HG02759 (cell line): ENCODE data around the gene CWH43.
"Not testable (repeated sequence)": the region's sequence is repeated elsewhere in the genome, so short reads cannot be mapped to it uniquely, and the experiment has no call there.

Experiments used
- ATAC-seq: cut with Tn5 transposase; IDR thresholded peaks from one replicate; pipeline ENCODE4 v1.9.1; 2021; ENCODE audit warnings: mild to moderate bottlenecking, moderate library complexity; ENCODE audit not compliant: unreplicated experiment

Gene CWH43

DNA sequence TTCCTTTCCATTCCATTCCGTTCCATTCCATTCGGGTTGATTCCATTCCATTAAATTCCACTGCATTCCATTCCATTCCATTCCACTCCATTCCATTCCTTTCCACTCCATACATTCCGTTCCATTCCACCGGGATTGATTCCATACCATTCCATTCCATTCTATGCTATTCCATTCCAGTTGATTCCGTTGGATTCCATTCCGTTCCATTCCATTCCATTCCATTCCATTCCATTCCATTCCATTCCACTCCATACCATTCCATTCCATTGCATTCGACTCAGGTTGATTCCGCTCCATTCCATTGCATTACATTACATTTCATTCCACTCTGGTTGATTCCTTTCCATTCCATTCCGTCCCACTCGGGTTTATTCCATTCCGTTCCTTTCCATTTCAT lies 110.1 kb downstream of the CWH43 start:
- ATAC-seq: not testable (repeated sequence)

DNA sequence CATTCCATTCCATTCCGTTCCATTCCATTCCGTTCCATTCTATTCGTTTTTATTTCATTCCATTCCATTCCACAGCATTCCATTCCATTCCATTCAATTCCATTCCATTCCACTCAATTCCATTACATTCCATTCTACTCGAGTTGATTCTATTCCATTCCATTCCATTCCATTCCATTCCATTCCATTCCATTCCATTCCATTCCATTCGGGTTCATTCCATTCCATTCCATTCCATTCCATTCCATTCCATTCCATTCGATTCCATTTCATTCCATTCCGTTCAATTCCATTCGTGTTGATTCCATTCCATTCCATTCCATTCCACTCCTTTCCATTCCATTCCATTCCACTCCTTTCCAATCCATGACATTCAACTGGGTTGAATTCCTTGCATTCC lies 110.6 kb downstream of the CWH43 start:
- peak; percentile 31 for ATAC-seq

DNA sequence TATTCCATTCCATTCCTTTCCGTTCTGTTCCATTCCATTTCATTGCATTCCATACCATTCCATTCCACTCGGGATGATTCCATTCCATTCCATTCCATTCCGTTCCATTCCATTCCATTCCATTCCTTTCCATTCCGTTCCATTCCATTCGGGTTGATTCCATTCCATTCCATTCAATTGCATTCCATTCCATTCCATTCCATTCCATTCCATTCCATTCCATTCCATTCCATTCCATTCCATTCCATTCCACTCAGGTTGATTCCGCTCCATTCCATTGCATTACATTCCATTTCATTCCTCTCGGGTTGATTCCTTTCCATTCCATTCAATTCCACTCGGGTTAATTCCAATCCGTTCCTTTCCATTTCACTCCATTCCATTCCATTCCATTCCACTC lies 111.0 kb downstream of the CWH43 start:
- ATAC-seq: peak; percentile 26

DNA sequence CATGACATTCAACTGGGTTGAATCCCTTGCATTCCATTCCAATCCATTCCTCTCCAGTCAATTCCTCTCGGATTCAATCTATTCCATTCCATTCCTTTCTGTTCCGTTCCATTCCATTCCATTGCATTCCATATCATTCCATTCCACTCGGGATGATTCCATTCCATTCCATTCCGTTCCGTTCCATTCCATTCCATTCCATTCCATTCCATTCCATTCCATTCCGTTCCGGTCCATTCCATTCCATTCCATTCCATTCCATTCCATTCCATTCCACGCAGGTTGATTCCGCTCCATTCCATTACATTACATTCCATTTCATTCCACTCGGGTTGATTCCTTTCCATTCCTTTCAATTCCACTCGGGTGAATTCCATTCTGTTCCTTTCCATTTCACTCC lies 111.4 kb downstream of the CWH43 start:
- not testable (repeated sequence) for ATAC-seq

DNA sequence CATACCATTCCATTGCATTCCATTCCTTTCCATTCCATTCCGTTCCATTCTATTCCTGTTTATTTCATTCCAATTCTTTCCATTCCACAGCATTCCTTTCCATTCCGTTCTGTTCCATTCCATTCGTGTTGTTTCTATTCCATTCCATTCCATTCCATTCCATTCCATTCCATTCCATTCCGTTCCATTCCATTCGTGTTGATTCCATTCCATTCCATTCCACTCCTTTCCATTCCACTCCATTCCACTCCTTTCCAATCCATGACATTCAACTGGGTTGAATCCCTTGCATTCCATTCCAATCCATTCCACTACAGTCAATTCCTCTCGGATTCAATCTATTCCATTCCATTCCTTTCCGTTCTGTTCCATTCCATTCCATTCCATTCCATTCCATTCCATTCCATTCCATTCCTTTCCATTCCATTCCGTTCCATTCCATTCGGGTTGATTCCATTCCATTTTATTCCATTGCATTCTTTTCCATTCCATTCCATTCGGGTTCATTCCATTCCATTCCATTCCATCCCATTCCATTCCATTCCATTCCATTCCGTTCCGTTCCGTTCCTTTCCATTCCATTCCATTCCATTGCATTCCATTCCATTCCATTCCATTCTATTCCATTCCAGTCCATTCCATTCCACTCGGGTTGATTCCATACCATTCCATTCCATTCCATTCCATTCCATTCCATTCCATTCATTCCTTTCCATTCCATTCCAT lies 112.1 kb downstream of the CWH43 start:
- not testable (repeated sequence) for ATAC-seq

DNA sequence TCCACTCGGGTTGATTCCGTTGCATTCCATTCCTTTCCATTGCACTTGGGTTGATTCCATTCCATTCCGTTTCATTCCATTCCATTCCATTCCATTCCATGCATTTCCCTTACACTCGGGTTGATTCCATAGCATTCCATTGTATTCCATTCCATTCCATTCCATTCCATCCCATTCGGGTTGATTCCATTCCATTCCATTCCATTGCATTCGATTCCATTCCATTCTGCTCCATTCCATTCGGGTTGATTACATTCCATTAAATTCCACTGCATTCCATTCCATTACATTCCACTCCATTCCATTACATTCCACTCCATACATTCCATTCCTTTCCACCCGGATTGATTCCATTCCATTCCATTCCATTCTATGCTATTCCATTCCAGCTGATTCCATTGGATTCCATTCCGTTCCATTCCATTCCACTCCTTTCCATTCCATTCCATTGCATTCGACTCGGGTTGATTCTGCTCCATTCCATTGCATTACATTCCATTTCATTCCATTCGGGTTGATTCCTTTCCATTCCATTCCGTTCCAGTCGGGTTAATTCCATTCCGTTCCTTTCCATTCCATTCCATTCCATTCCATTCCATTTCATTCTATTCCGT lies 113.9 kb downstream of the CWH43 start:
- ATAC-seq: not testable (repeated sequence)

DNA sequence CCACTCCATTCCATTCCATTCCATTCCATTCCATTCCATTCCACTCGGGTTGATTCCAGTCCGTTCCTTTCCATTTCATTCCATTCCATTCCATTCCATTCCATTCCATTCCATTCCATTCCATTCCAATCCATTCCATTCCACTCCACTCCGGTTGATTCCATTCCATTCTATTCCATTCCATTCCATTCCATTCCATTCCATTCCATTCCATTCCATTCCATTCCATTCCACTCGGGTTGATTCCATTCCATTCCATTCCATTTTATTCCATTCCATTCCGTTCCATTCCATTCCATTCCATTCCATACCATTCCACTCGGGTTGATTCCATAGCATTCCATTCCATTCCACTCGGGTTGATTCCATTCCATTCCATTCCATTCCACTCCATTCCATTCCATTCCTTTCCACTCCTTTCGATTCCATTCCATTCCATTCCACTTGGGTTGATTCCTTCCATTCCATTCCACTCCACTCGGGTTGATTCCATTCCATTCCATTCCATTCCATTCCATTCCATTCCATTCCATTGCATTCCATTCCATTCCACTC lies 116.3 kb downstream of the CWH43 start:
- ATAC-seq: peak; percentile 29

DNA sequence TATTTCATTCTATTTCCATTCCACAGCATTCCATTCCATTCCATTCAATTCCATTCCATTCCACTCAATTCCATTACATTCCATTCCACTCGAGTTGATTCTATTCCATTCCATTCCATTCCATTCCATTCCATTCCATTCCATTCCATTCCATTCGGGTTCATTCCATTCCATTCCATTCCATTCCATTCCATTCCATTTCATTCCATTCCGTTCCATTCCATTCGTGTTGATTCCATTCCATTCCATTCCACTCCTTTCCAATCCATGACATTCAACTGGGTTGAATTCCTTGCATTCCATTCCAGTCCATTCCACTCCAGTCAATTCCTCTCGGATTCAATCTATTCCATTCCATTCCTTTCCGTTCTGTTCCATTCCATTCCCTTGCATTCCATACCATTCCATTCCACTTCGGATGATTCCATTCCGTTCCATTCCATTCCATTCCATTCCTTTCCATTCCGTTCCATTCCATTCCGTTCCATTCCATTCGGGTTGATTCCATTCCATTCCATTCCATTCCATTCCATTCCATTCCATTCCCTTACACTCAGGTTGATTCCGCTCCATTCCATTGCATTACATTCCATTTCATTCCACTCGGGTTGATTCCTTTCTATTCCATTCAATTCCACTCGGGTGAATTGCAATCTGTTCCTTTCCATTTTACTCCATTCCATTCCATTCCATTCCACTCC lies 117.5 kb downstream of the CWH43 start:
- peak; percentile 18 for ATAC-seq

DNA sequence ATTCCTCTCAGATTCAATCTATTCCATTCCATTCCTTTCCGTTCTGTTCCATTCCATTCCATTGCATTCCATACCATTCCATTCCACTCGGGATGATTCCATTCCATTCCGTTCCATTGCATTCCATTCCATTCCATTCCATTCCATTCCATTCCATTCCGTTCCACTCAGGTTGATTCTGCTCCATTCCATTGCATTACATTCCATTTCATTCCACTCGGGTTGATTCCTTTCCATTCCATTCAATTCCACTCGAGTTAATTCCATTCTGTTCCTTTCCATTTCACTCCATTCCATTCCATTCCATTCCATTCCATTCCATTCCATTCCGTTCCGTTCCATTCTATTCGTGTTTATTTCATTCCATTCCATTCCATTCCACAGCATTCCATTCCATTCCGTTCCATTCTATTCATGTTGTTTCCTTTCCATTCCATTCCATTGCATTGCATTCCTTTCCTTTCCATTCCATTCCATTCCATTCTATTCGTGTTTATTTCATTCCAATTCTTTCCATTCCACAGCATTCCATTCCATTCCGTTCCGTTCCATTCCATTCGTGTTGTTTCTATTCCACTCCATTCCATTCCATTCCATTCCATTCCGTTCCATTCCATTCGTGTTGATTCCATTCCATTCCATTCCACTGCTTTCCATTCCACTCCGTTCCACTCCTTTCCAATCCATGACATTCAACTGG lies 118.3 kb downstream of the CWH43 start:
- not testable (repeated sequence) for ATAC-seq

DNA sequence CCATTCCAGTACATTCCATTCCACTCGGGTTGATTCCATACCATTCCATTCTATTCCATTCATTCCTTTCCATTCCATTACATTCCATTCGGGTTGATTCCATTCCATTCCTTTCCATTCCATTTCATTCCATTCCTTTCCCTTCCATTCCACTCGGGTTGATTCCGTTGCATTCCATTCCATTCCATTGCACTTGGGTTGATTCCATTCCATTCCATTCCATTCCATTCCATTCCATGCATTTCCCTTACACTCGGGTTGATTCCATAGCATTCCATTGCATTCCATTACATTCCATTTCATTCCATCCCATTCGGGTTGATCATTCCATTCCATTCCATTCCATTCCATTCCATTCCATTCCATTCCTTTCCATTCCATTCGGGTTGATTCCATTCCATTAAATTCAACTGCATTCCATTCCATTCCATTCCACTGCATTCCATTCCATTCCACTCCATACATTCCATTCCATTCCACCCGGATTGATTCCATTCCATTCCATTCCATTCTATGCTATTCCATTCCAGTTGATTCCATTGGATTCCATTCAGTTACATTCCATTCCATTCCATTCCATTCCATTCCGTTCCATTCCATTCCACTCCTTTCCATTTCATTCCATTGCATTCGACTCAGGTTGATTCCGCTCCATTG lies 119.3 kb downstream of the CWH43 start:
- ATAC-seq: not testable (repeated sequence)

DNA sequence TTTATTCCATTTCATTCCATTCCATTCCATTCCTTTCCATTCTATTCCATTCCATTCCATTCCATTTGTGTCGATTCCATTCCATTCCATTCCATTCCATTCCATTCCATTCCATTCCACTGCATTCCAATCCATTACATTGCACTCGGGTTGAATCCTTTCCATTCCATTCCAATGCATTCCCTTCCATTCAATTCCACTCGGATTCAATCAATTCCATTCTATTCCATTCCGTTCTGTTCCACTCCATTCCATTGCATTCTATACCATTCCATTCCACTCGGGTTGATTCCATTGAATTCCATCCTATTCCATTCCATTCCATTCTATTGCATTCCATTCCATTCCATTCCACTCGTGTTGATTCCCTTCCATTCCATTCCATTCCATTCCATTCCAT lies 121.2 kb downstream of the CWH43 start:
- not testable (repeated sequence) for ATAC-seq

DNA sequence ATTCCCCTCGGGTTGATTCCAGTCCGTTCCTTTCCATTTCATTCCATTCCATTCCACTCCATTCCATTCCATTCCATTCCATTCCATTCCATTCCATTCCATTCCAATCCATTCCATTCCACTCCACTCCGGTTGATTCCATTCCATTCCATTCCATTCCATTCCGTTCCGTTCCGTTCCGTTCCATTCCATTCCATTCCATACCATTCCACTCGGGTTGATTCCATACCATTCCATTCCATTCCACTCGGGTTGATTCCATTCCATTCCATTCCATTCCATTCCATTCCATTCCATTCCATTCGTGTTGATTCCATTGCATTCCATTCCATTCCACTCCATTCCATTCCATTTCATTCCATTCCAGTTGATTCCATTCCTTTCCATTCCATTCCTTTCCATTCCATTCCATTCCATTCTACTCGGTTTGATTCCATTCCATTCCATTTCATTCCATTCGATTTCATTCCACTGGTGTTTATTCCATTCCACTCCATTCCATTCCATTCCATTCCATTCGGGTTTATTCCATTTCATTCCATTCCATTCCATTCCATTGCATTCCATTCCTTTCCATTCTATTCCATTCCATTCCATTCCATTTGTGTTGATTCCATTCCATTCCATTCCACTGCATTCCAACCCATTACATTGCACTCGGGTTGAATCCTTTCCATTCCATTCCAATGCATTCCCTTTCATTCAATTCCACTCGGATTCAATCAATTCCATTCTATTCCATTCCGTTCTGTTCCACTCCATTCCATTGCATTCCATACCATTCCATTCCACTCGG lies 122.3 kb downstream of the CWH43 start:
- ATAC-seq: peak; percentile 39

DNA sequence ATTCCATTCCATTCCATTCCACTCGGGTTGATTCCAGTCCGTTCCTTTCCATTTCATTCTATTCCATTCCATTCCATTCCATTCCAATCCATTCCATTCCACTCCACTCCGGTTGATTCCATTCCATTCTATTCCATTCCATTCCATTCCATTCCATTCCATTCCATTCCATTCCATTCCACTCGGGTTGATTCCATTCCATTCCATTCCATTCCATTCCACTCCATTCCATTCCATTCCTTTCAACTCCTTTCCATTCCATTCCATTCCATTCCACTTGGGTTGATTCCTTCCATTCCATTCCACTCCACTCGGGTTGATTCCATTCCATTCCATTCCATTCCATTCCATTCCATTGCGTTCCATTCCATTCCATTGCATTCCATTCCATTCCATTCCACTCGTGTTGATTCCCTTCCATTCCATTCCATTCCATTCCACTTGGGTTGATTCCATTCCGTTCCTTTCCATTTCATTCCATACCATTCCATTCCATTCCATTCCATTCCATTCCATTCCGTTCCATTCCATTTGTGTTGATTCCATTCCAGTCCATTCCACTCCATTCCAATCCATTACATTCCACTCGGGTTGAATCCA lies 123.6 kb downstream of the CWH43 start:
- peak; percentile 36 for ATAC-seq

DNA sequence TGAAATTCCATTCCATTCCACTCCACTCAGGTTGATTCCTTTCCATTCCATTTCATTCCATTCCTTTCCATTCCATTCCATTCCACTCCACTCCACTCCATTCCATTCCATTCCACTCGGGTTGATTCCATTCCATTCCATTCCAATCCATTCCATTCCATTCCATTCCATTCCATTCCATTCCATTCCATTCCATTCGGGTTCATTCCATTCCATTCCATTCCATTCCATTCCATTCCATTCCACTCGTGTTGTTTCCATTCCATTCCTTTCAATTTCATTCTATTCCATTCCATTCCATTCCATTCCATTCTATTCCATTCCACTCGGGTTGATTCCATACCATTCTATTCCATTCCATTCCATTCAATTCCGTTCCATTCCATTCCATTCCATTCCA lies 124.5 kb downstream of the CWH43 start:
- peak; percentile 55 for ATAC-seq
